ENCODE results near the gene NPPC.

NPPC gene

GRCh38 chr2:231934441-231935206, 8.4 kb upstream of the NPPC start:
- no peak for DNase-seq

- DNase-seq: no peak
These were observed 7.8 kb upstream of the NPPC start for GRCh38 chr2:231933916-231934401.

- DNase-seq: no peak
These were observed 7.1 kb upstream of the NPPC start for GRCh38 chr2:231932985-231933915.

GRCh38 chr2:231932711-231932970, 6.4 kb upstream of the NPPC start:
- DNase-seq: no peak

GRCh38 chr2:231931481-231931915, 5.3 kb upstream of the NPPC start:
- no peak for DNase-seq

GRCh38 chr2:231930593-231931281, 4.5 kb upstream of the NPPC start:
- DNase-seq: no peak

- DNase-seq: no peak
These were observed 3.9 kb upstream of the NPPC start for GRCh38 chr2:231929961-231930592.

- no peak for DNase-seq
These were observed 2.9 kb upstream of the NPPC start for GRCh38 chr2:231928901-231929725.

- DNase-seq: no peak
These were observed 2.3 kb upstream of the NPPC start for GRCh38 chr2:231928481-231928880.

- DNase-seq: no peak
These were observed 1.3 kb upstream of the NPPC start for GRCh38 chr2:231927566-231927890.

- DNase-seq: no peak
These were observed 767 bp upstream of the NPPC start for GRCh38 chr2:231926761-231927565.

- peak; percentile 80 for DNase-seq
These were observed 655 bp downstream of the NPPC start for GRCh38 chr2:231925303-231926179.

GRCh38 chr2:231924889-231925275, 1.3 kb downstream of the NPPC start:
- DNase-seq: no peak

GRCh38 chr2:231923951-231924888, 2.0 kb downstream of the NPPC start:
- no peak for DNase-seq

- DNase-seq: peak; percentile 21
These were observed 3.2 kb downstream of the NPPC start for GRCh38 chr2:231923010-231923344.

- no peak for DNase-seq
These were observed 3.7 kb downstream of the NPPC start for GRCh38 chr2:231922311-231923009.

GRCh38 chr2:231920795-231921194, 5.4 kb downstream of the NPPC start:
- DNase-seq: no peak

- peak; percentile 6 for DNase-seq
These were observed 5.8 kb downstream of the NPPC start for GRCh38 chr2:231920366-231920765.

All from activated CD4-positive, CD25-positive, alpha-beta regulatory T cell treated with anti-CD3 and anti-CD28 coated beads, Interleukin-2, amount 50 U/mL, for 72 hours (primary cell).